ENCODE data around the gene S100A5. TPM values are rescaled to one million over a fixed set of nuclear protein-coding genes. Genes with fewer than 3 reads are reported as not detected.
"Not testable (repeated sequence)": the region's sequence is repeated elsewhere in the genome, so short reads cannot be mapped to it uniquely, and the experiment has no call there.

Gene S100A5
- total RNA-seq, 1 experiment from 2014 or later, result not detected

DNA sequence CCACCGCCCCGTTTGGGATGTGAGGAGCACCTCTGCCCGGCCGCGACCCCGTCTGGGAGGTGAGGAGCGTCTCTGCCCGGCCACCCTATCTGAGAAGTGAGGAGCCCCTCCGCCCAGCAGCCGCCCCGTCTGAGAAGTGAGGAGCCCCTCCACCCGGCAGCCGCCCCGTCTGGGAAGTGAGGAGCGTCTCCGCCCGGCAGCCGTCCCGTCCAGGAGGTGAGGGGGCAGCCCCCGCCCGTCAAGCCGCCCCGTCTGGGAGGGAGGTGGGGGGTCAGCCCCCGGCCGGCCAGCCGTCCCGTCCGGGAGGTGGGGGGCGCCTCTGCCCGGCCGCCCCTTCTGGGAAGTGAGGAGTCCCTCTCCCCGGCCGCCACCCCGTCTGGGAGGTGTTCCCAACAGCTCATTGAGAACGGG is 34.4 kb upstream of the S100A5 start:
- peaks cover 17 to 22% of the 10 kb centered on the region in 2 experiments for H3K4me1 Mint-ChIP-seq
- H3K27ac ChIP-seq (ENCODE audit: insufficient read length, low read depth, low read length); H2BK15ac ChIP-seq (ENCODE audit: low read depth, low read length); H3K4me3 Mint-ChIP-seq; H3K18ac ChIP-seq (ENCODE audit: insufficient read length, low read depth, low read length); H2AK5ac ChIP-seq (ENCODE audit: insufficient read length, low read length); H3K4ac ChIP-seq (ENCODE audit: low read depth, low read length); H4K8ac ChIP-seq (replicated peaks; ENCODE audit: insufficient read length, low read depth, low read length); H3K79me1 ChIP-seq (ENCODE audit: insufficient read depth, low read depth, low read length, poor library complexity, severe bottlenecking); H3K23ac ChIP-seq (ENCODE audit: insufficient read length, low read depth, low read length); H2AFZ ChIP-seq (ENCODE audit: low read length); H4K91ac ChIP-seq (ENCODE audit: insufficient read length, low read depth, low read length); H3K27me3 ChIP-seq (ENCODE audit: insufficient read depth, low read length); H2BK12ac ChIP-seq (ENCODE audit: insufficient read length, low read depth, low read length); H3K9me3 ChIP-seq (ENCODE audit: control insufficient read depth, low read depth, low read length); H3T11ph ChIP-seq (ENCODE audit: low read length); H3K56ac ChIP-seq (ENCODE audit: insufficient read length, low read depth, low read length); H4K20me1 ChIP-seq (ENCODE audit: control insufficient read depth, insufficient read depth, insufficient read length); H3K23me2 ChIP-seq (ENCODE audit: insufficient read length, low read depth, low read length, poor library complexity, severe bottlenecking); H3K14ac ChIP-seq (ENCODE audit: insufficient read depth, low read length); H3K4me1 ChIP-seq (ENCODE audit: insufficient read depth, low read length); H3K27me3 Mint-ChIP-seq (ENCODE audit: low read depth); H3K79me2 ChIP-seq (ENCODE audit: insufficient read depth, low read length); H4K5ac ChIP-seq (ENCODE audit: insufficient read length, low read depth, low read length); H3K36me3 Mint-ChIP-seq (ENCODE audit: insufficient read depth in 1 of 3, low read depth in 3 of 3); H3K27ac Mint-ChIP-seq; H2BK20ac ChIP-seq (ENCODE audit: low read depth, low read length, poor library complexity, severe bottlenecking); H2BK5ac ChIP-seq (ENCODE audit: insufficient read length, low read length); H2BK120ac ChIP-seq (ENCODE audit: low read depth, low read length, poor library complexity, severe bottlenecking); DNase-seq; H3K4me2 ChIP-seq (ENCODE audit: insufficient read depth, insufficient read length, low read length); H3K9ac ChIP-seq (ENCODE audit: extremely low read depth, insufficient read length, low read length): not testable (repeated sequence)
- H3K9me3 Mint-ChIP-seq, result peaks cover 12 to 15% of the 10 kb centered on the region in 2 experiments; a peak in 4 of 5 replicates
- no CpG with 5 or more reads among the region's 35 CpGs for WGBS (ENCODE audit: extremely low coverage, insufficient read length, low lambda C conversion rate)
